GM12874 (cell line): ENCODE results near the gene GLT1D1.

ENCODE experiments used
- TF ChIP-seq, protein P1 (sequence below): IDR thresholded peaks from 2 replicates; pipeline ENCODE4 v1.5.1; 2011; ENCODE audit warnings: low read depth, mild to moderate bottlenecking, control low read depth, low read length, moderate library complexity; ENCODE audit not compliant: insufficient read depth

GLT1D1 gene

DNA sequence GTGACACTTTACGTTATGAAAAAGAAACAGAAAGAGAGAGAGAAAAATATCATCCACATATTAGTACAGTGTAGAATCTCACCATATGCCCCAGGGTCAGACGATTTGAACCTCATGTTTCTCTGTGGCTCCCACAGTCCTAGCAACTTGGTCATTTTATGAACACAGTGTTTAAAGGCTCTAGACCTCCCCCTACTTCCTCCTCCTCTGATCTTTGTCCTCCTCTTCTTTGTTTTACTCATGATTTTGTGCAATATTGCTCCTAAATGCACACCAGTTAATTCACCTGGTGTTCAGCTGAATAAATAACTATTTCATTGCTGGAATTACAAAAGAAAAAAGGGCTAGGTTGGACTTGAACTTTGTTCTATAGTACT, 18.2 kb downstream of the GLT1D1 start:
- TF ChIP-seq, protein P1, sequence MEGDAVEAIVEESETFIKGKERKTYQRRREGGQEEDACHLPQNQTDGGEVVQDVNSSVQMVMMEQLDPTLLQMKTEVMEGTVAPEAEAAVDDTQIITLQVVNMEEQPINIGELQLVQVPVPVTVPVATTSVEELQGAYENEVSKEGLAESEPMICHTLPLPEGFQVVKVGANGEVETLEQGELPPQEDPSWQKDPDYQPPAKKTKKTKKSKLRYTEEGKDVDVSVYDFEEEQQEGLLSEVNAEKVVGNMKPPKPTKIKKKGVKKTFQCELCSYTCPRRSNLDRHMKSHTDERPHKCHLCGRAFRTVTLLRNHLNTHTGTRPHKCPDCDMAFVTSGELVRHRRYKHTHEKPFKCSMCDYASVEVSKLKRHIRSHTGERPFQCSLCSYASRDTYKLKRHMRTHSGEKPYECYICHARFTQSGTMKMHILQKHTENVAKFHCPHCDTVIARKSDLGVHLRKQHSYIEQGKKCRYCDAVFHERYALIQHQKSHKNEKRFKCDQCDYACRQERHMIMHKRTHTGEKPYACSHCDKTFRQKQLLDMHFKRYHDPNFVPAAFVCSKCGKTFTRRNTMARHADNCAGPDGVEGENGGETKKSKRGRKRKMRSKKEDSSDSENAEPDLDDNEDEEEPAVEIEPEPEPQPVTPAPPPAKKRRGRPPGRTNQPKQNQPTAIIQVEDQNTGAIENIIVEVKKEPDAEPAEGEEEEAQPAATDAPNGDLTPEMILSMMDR = no peak

DNA sequence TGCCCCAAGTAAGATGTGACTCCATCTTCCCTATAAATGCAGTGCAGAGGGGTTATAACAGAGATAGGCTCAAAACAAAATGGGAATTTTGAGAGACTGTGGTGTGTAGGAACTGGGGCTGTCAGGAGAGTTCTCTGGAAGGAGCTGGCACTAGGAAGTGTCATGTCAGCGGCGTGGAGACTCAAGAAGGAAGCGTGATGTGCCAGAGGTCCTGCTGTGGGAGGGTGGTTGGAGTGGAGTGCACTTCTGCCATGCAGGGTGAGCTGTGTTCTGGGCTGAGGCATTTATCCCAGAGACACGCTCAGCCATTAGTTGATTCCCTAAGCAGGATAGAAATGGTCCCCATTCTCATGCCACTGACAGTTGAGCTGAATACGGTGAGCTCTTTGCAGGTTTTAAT, 19.0 kb downstream of the GLT1D1 start:
- TF ChIP-seq, protein P1 = no peak

DNA sequence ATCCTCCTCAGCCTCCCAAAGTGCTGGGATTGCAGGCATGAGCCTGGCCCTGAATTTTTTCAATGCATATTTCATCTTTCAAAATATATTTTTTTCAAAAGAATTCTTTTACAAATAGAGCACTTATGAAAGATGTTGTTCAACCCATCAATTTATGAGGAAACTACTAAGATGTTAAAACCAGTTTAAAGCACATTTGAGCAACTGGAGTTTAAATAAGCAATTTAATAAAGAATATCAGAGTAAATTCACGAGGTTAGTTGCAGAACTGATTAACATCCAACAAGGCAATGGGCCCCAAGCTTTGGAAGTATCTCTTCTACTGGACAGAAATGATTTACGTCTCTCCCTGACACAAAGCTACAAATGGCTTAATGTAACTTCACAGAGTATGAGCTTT, 23.3 kb downstream of the GLT1D1 start:
- TF ChIP-seq, protein P1 = no peak

DNA sequence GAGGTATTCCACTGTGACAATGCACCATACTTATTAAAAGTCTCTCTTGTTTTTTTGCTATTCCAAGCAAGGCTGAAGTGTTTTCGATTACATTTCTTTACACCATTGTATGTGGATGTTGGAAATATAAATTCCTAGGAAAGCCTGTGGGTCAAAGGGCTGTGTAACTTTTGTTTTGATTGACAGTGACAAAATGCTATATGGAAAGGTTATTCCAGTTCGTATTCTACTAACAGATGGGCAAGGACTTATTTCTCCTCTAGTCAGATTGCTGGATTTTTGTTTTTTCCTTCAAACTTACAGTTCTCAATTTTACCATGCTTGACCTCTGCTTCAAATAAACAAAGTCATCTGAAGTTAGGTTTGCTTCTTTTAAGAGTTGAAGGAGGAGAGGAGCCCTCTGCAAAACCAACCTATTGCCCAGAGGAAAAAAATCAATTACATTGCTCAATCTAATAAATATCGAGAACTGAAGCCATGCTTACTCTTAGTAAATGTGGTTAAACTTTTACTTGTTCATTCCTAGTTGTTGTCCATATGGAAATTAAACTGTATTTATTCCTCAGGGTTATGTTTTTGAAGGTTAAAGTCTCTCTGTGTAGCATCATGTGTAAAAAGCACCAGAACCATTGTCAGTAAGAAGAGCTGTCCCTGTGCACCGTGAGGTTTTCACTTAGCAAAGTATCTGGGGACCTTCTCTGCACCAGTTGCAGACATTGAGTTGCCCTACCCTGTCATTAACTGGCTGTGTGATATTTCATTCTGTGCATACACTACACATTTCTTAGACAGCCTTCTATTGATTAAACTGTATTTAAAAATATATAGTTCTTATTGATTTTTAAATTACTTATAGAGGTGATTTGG, 26.9 kb downstream of the GLT1D1 start:
- TF ChIP-seq, protein P1 = no peak

DNA sequence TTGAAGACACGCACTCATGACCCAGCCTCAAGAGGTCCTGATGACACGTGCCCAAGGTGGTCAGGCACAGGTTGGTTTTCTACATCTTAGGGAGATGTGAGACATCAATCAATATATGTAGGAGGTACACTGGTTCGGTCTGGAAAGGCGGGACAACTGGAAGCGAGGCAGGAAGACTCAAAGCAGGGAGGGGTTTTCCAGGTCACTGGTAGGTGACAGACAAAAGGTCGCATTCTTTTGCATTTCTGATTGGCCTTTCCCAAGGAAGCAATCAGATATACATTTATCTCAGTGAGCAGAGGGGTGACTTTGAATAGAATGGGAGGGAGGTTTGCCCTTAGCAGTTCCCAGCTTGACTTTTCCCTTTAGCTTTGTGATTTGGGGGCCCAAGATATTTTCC, 38.6 kb downstream of the GLT1D1 start:
- TF ChIP-seq, protein P1 = no peak

DNA sequence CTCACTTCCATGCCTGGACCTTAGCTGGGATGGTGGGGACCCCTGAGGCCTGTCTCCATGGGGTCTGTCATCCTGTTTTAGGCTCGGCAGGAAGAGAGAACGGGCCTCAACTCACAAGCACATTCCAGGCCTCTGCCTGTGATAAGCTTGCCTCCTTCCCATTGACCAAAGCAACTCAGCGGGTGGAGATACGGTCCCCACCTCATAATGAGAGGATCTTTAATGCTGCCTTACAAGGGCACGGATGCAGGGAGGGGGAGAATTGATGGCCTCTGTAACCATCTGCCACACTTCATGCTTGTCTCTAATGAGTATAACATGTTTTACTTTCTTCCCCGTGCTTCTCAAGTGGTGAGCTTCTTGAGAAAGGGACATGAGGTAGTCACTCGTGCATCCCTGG, 50.0 kb downstream of the GLT1D1 start:
- TF ChIP-seq, protein P1 = no peak

DNA sequence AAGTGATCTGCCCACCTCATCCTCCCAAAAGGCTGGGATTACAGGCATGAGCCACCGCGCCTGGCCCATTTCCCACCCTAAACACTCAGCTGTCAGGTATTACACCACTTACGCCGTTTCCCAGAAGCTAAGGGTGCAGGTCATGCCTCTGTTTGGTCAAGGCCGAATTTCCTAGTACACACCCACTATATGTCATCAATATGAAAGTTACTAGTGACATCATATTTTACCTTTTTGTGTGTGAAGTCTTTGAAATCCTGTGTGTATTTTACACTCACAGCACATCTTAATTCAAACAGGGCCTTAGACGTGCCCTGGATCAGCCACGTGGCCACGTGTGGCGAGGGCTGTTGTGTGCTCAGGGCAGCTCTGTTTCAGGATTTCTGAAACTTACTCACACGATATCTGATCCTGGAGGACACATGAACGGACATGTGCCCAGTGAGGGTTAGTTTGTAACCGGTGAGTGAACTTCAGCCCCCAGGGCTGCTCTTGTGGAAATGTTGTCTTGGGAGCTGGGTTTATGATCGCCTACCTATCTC, 51.8 kb downstream of the GLT1D1 start:
- TF ChIP-seq, protein P1 = no peak
